HG03571 (cell line): Measurements from ENCODE around the gene MED12L.

Source experiments
- ATAC-seq: cut with Tn5 transposase; IDR thresholded peaks from one replicate; pipeline ENCODE4 v1.9.1; 2021; ENCODE audit not compliant: unreplicated experiment

Gene MED12L

DNA sequence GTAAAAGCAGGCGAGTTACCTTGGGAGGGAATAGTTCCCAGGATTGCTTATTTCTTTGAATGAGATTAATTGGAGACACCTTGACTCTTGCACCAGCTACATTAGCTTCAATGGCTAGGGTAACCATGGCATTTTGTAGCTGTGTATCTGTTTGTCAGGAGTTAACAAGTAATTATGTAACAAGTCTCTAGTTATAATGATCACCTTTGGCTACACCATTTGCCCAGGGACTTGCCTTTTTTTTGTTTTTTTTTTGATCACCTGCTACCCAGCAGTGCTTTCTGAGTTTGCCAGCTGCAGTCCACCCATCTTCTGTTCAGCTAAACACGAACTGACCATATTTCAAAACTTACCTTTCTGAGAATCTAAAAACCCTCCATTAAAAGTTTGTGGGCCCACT, 2.2 kb downstream of the MED12L start:
- no peak for ATAC-seq

DNA sequence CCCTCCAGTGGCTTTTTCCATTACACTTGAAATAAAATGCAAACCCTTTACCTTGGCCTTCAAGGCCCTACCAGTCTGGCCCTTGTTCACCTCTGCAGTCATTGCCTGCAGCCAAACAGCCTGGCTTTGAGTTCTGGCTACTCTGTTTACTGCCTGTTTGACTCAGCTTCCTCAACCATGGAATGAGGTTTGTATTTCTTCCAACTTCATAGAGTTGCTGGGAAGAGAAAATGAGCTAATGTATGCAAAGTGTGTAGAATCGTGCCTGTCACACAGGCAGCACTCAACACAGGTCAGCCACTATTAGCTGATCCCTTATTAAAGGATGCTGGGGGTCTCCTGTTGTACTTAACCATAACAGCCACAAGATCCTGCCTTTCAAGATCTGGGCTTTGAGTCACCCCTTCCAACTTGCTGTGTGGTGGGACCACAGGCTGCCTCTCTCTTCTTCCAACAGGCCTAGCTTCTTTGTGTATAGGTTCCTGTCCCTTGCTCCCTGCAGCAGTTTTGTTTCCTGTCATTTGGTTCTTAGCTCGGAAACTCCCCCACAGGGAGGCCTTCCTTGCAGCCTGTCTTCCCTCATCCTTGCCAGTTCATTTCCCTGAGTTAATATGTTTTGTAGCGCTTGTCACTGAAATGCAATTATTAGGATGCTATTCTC, 6.4 kb downstream of the MED12L start:
- ATAC-seq = no peak

DNA sequence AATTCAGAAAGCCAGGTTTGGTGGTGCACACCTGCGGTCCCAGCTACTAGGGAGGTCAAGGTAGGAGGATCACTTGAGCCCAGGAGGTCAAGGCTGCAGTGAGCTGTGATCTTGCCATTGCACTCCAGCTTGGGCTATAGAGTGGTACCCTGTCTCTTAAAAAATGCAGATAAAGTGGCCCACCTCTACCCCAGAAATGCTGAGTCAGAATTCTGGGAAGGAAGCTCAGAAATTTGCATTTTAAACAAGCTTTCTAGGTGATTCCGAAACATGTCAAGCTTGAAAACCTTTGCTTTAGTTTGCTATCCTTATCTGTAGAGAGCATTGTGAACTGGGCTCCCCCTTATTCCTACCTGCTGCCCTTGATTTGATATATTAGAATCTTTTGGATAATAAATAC, 7.7 kb downstream of the MED12L start:
- no peak for ATAC-seq

DNA sequence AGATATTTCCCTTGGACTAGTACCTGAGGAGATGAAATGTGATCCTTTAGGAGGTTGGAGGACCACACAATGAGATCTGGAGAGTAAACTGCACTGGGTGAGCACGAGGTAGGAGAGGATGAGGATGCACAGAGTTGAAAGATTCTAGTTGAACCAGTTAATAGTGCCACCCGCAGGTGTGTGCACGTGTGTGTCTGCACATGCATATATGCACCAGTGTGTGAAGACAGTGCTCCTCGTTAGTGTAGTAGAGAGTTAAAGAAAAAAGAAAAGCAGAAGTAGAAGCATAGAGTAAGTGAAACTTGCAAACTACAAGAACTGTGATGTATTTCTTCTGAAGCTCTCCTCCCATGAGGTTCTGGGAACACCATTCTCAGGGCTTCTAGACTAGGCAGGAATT, 8.4 kb downstream of the MED12L start:
- no peak for ATAC-seq

DNA sequence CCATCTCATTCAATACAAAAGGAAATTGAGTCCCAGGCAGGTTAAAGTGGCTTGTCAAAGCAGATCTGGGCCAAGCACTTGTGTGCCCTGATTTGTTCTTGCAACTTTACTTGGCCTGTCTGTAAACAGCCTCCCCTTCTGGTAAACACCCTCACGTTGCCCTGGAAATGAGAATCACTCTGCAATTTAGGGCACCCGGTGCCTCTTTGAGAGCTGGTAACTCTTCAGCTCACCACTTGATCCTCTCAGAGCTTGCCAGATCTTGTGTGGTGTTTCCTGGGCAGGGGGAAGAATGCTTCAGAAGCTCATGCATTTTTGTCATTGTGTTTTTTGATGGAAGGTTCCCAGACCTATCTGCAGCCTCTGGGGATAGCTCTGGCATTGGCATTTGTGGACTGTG, 11.3 kb downstream of the MED12L start:
- no peak for ATAC-seq

DNA sequence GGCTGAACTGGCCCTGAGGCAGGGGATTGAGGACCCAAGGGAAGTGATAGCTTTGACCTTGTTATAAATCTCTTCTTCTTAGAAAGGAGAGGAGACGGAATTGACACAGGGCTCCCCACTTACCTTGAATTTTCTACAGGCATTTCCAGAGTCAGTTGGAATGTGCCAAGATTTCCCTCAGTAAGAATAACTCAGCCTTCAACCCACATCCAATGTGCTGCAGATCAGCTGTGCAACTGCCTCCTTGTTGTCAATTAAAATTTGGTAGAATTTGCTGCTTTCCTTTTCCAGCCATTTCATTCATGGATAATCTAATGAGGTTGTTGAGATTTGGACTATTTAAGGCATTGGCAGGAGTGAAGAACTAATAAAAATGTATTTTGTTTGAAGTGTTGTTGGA, 14.6 kb downstream of the MED12L start:
- no peak for ATAC-seq

DNA sequence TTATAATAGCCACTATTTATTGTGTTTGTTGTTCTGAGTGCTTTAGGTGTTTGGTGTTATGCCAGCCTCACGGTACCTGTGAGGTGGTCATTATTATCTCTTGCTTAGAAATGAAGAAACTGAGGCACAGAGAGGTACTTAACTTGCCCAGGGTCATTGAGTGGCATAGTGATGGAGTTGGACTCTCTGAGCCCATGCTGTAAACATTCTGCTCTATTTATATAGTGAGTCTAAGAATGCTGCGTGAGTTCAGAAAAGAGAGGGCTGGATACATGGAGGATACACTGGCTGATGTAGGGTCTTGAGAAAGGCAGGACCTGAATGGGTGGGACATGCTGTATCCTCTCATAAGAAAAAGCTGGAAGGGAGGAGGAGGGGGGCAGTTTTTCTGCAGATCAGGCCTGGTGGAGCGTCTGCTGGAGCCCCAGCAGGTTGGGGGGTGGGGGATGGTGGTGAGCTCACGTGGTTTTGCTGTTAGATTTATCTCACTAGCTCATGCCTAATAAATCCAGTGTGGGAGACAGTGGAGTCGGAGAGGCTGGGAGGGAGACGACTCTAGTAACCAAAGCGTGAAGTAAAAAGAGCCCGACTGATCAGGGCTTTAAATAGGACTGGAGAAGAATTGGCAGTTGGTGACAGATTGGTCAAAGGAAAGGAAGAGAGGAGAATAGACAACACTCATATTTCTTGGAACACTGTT, 16.0 kb downstream of the MED12L start:
- no peak for ATAC-seq

DNA sequence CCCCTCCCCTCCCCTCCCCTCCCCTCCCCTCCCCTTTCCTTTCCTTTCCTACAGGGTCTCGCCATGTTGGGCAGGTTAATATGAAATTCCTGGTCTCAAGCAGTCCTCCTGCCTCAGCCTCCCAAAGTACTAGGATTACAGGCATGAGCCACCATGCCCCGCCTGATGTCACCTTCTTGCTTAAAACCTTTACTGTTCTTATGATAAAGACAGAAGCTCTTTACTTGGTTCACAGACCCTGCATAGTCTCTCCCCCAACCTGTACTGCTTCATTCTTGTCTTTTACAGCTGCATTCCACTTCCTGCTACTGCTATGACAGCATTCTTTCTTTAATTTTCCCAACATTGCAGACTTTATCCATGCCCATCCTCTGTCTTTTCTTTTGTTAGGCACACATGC, 20.8 kb downstream of the MED12L start:
- ATAC-seq = no peak

DNA sequence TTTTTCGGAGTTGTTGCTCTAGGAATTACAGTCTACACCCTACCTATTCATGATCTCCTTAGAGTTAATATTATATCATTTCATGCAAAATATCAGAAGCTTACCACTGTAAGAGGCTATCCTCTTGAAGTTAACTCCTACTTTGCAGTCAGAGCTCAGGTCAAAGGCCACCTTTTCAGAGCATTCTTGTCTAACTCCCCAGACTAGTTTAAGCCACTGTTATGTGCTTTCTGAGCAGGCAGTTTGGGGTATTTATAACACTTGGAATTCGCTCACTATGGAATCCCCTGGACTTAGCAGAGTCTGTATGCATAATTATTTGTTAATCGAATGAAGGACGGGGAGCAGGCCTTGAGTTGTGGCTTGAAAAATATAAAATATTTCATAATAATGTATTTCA, 21.7 kb downstream of the MED12L start:
- ATAC-seq = no peak

DNA sequence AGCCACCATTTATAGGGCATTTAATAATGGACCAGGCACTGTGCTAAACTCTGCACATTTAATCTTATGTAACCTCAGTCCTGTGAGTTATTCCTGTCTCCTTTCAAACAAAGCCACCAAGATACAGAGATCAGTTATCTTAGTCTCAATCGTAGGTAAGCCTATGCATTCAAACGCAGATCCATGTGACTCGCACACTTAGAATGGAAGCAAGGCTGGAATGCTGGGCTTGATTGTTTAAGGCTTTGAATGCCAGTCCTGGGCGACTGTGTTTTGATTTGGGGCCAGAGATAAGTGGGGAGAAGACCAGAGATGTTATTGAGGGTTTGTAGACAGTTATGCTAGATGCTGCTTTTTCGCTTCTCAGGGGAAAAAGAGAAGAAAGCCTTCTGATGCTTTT, 22.2 kb downstream of the MED12L start:
- no peak for ATAC-seq

DNA sequence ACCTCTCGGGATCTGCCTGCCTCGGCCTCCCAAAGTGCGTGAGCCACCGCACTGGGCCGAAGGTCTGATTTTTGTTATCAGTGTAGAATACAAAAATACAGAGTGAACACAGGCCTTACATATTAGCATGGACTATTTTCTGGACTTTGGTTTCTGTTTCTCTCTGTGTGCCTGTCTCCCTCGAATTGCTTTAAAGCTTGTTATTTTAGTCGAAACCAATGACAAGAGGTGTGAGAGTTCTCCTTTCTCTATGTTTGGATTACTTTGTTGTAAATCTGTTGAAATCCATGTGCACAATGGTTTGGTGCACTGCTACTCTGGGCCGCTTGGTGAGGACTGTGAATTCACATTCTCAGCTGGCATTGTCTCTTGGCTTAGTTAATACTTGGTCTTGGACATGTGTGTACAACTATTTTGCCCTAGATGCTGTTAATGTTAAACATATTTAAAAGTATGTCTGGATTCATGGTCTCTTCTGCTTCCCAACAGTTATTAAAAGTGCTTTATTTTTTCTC, 23.9 kb downstream of the MED12L start:
- ATAC-seq = no peak

DNA sequence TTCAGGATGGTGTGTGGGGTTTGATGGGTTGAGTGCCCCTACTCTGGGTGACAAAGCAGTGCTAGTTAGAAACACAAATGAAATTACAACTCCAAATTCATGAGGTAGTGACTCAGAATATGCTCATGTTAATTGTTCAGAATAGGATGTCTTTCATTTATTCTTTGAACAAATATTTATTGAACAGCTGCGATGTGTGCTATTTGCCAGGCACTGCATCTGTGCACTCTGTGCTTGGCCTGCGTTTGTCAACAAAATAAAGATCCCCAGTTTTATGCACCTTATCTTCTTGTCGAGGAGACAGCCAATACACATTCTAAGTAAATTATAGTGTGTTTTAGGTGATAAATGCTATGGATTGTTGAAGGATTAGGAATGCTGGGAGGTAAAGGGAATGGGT, 27.3 kb downstream of the MED12L start:
- ATAC-seq = no peak

DNA sequence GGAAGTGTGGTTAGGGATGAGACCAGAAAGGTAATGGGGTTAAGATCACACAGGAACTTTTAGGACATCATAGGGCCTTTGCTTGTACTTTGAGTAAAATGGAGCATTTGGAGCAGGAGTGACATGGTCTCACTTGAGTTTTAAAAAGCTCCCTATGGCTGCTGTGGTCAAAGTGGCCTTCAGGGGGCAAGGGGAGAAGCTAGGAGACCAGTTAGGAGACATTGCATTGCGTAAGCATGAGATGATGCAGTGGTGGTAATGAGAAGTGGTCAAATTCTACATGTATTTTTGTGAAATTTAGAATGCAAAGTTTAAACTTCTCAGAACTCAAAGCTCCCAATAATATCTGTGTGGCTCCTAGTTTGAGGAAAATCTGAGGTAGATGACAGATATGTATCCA, 27.9 kb downstream of the MED12L start:
- no peak for ATAC-seq

DNA sequence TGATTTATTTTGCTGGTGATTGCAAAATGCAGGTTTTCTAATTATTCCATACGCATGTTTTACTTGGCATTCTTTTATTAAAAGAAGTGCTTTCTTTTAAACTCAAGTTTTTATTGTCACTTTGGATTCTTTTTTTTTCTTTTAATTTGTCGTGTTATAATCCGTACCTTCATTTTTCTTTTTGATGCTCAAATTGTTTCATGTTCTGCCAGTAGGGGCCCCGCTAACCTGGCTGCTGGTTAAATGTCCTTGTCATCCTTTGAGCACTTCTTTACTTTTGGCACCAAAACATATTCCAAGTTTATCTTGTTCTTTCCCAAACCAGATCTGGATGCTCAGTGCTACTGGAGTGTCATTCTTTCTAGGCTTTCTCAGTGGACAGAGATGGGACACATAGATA, 31.6 kb downstream of the MED12L start:
- ATAC-seq = no peak

DNA sequence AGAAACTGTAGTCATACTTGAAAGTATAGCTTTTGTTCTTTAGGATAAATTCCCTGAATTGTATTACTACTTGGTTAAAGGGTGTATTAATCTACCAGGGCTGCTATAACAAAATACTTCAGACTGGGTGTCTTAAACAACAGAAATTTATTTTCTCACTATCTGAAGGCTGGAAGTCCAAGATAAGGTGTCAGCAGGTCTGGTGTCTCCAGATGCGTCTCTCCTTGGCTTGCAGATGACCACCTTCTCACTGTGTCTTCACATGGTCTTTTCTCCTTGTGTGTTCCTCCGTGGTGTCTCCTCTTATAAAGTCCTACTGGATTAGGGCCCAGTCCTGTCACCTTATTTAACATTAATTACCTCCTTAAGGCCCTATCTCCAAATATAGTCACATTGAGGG, 33.7 kb downstream of the MED12L start:
- ATAC-seq = no peak

DNA sequence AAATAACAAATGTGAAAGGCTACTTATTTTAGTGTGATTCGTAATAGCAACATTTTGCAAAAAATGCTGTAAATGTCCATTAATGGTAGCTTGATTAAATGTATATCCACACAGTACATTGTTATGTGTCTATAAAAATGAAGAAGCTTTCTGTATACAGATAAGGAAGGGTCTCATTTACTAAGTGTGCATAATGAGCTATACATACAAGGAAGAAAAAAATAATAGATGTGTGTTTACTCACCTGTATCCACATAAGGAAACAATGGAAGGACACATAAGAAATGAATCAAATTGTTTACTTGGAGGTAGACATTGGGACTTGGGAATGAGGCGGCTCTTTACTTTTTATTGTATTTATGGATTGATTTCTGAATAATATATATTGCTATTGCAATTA, 34.9 kb downstream of the MED12L start:
- ATAC-seq = no peak

DNA sequence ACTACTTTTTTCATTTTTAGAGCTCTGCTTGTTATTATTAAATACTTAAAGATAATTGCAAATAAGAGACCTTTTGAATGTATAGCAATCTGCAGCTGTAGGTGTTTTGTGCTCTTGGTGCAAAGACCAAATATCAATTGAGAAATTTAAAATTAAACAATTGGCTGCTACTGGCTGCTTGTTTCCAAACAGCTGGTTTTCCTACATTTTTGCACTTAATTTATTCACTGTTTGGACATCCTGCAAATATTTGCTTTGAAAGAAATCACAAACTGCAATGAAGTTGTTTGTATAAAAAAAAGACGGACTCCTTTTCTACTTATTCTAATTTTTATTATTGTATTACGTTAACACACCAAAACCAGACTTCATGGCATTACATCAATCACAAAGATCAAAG, 35.6 kb downstream of the MED12L start:
- no peak for ATAC-seq

DNA sequence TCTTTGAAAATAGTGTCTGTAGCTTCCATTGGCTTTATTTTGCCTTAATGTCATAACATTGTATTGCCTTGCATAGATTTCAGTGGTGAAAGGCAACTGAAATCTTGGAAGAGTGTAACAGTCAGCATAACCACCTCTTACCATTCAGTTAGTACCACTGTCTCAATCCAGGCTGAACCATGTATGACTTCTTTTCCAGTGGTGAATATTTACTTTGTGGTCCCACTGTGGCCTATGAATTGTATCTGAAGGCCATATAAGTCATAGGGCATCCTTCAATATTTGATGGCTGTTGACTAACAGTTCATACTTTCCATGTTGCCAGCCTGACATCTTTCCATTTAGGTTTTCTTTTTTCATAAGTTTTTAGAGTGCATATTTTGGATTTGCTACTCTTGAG, 38.4 kb downstream of the MED12L start:
- no peak for ATAC-seq

DNA sequence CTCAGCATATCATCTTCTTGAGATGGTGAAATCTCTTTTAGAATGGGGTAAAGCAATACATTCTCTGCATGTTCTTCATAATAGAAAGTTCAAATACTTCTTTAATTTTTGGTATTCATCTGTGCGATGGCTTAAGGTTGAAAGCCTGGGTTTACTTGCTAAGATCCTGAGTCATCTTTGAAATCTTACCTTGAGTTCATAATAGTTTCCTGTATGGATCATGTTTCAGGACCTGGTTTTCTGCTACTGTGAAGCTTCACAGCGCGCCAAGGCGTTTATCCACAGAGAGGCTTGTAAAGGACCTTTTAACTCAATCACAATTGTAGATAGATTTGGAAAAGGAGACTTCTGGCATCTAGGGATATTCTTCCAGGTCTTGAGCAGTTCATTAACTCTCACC, 39.0 kb downstream of the MED12L start:
- ATAC-seq = no peak

DNA sequence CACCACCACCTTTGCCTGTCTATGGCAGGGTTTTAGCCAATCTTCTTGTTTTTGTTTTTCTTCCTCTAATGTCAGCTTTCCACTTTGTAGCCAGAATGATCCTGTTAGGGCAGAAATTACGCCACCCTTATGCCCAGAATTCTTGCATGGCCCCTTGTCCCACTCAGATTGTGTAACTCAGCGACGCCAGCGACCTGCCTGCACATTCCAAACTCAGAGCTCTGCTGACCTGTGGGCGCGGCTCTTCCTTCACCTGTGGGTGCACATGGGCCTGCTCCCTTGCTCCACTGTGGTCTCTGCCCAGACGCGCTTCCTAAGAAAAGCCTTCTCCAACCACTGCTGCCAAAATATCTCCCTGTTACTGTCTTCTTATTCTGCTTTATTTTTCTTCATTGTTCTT, 45.0 kb downstream of the MED12L start:
- no peak for ATAC-seq

DNA sequence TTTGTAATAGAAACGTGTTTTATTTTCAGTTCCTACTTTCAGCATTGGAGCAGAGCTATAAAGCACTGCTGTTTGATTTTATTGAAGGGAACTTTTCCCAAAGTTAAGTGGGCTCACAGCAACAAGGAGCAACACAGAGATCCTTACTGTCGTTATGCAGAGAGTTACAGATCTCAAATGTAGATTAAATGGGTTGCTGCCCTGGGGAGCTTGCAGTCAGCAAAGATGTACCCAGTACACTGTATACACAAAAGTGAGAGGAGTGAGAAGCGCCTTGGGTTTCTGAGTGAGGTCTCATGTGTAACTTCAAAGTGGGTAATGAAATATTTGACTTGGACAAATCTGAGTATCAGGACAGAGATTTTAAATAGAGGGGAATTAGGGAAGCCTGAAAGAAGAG, 47.7 kb downstream of the MED12L start:
- ATAC-seq = no peak

DNA sequence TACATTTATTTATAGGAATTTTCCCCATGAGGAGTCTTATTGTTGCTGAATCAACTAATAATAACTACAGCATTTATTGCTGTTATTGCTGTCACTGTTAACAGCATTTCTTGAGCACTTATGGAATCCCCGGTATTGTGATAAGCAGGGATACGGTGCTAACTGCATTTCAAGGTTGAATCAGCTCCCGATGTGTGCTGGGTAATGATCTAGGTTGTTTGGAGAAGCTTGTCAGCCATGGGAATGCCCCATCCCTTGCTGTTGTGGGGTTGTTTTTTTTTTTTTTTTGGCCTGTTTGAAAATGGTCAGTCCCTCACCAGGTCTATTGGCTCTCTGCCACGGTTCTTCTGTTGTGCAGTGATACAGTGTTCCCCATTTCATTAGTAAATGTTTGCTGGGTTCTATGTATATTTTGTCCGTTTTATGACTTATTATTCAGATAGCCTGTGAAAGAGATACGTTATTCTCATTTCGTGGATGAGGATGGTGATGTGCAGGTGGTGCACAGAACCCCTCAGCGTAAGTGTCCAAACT, 48.5 kb downstream of the MED12L start:
- ATAC-seq = no peak
